GM12878 (cell line): ENCODE data around the gene SDS. TPM values are rescaled to one million over a fixed set of nuclear protein-coding genes. Genes with fewer than 3 reads are reported as not detected.
A peak's percentile ranks its signal among the peaks of the same experiment; 100 is the strongest.

Experiments
- ATF7 ChIP-seq: fragments of 450-650 bp; IDR thresholded peaks from 2 replicates; pipeline ENCODE4 v1.6.1; 2016; ENCODE audit warnings: low read depth, mild to moderate bottlenecking
- BCL11A ChIP-seq: IDR thresholded peaks from 2 replicates; pipeline ENCODE4 v1.6.1; 2011; ENCODE audit warnings: low read depth, low read length
- BRCA1 ChIP-seq: IDR thresholded peaks from 2 replicates; pipeline ENCODE4 v1.6.1; 2011; ENCODE audit warnings: low read depth, low read length, improper control_type of control experiment
- CHD2 ChIP-seq: IDR thresholded peaks from 2 replicates; pipeline ENCODE4 v1.6.1; 2011; ENCODE audit warnings: low read depth, low read length, improper control_type of control experiment, borderline replicate concordance
- EED ChIP-seq: sonication (generic); IDR thresholded peaks from 2 replicates; pipeline ENCODE4 v1.6.1; 2016; ENCODE audit warnings: antibody characterized with exemption, low read depth
- FOXK2 ChIP-seq: fragments of 450-650 bp; IDR thresholded peaks from 2 replicates; pipeline ENCODE4 v1.6.1; 2017; ENCODE audit warnings: mild to moderate bottlenecking, moderate library complexity
- IRF4 ChIP-seq: IDR thresholded peaks from 2 replicates; pipeline ENCODE4 v1.6.1; 2011; ENCODE audit warnings: low read depth, low read length
- LARP7 ChIP-seq: fragments of 450-650 bp; IDR thresholded peaks from 2 replicates; pipeline ENCODE4 v1.6.1; 2017; ENCODE audit warnings: mild to moderate bottlenecking
- NRF1 ChIP-seq: conservative IDR thresholded peaks from 2 replicates; pipeline ENCODE4 v1.6.1; 2011; ENCODE audit warnings: mild to moderate bottlenecking, low read depth, low read length, improper control_type of control experiment
- PAX8 ChIP-seq: fragments of 450-650 bp; IDR thresholded peaks from 2 replicates; pipeline ENCODE4 v1.6.1; 2017; ENCODE audit warnings: mild to moderate bottlenecking, moderate library complexity
- PML ChIP-seq: IDR thresholded peaks from 2 replicates; pipeline ENCODE4 v1.6.1; 2012; ENCODE audit warnings: low read length, inconsistent platforms
- ZNF384 ChIP-seq: IDR thresholded peaks from 2 replicates; pipeline ENCODE4 v1.6.1; 2012; ENCODE audit warnings: low read depth, mild to moderate bottlenecking, low read length, improper control_type of control experiment, borderline replicate concordance
- polyA plus RNA-seq, 11 experiments: library from polyadenylated mRNA; depleted of rRNA in 4 of 11; unstranded in 6 of 11; stranded (reverse) in 5 of 11; fragments of >200 nt; fragmentation: Nextera tagmentation in 4 of 11; fragmentation: Illumina TruSeq in 1 of 11; extraction: Ambion mirVana in 4 of 11; extraction: Trizol in 1 of 11; gene quantifications; 1 replicate in 1 of 11; 2 replicates in 10 of 11; pipeline versions ENCODE4 v1.2.1 to v1.2.3, GENCODE V29; 2011 to 2016; ENCODE audit warnings: inconsistent platforms in 2 of 11, missing spikeins in 2 of 11, low read depth in 1 of 11
- total RNA-seq, 4 experiments: library from RNA; depleted of rRNA in 3 of 4; stranded (reverse); fragments of >200 nt in 3 of 4; fragmentation: Illumina TruSeq in 1 of 4; extraction: Trizol in 1 of 4; gene quantifications; 2 replicates each; pipeline versions ENCODE4 v1.2.1 to v1.2.3, GENCODE V29; 2013 to 2021
- TF ChIP-seq, protein P1 (sequence below): IDR thresholded peaks from 2 replicates; pipeline ENCODE4 v1.6.1; 2012; ENCODE audit warnings: mild to moderate bottlenecking, low read depth, low read length
- TF ChIP-seq, protein P2 (sequence below): fragments of 450-650 bp; IDR thresholded peaks from 2 replicates; pipeline ENCODE4 v1.6.1; 2018; ENCODE audit warnings: mild to moderate bottlenecking, low read depth, moderate library complexity; ENCODE audit not compliant: partially characterized antibody
- TF ChIP-seq, protein P3 (sequence below): IDR thresholded peaks from 2 replicates; pipeline ENCODE4 v1.6.1; 2011; ENCODE audit warnings: low read depth, mild to moderate bottlenecking, low read length, moderate library complexity, borderline replicate concordance; ENCODE audit errors: extremely low read depth
- TF ChIP-seq, protein P4 (sequence below): fragments of 450-650 bp; formaldehyde crosslinking; IDR thresholded peaks from 2 replicates; pipeline ENCODE4 v1.4.0; 2020; ENCODE audit warnings: mild to moderate bottlenecking, moderate library complexity
- TF ChIP-seq, protein P5 (sequence below): fragments of 450-650 bp; IDR thresholded peaks from 2 replicates; pipeline ENCODE4 v1.6.1; 2016; ENCODE audit warnings: mild to moderate bottlenecking
- TF ChIP-seq, protein P6 (sequence below): IDR thresholded peaks from 2 replicates; pipeline ENCODE4 v1.6.1; 2011; ENCODE audit warnings: low read depth, low read length, improper control_type of control experiment, borderline replicate concordance

Gene SDS
- total and polyA plus RNA-seq, 10 of the 15 experiments (the other 5 are each of a cell fraction or from before 2014, with no cell fraction given) = 0.18 TPM; not detected in 9

DNA sequence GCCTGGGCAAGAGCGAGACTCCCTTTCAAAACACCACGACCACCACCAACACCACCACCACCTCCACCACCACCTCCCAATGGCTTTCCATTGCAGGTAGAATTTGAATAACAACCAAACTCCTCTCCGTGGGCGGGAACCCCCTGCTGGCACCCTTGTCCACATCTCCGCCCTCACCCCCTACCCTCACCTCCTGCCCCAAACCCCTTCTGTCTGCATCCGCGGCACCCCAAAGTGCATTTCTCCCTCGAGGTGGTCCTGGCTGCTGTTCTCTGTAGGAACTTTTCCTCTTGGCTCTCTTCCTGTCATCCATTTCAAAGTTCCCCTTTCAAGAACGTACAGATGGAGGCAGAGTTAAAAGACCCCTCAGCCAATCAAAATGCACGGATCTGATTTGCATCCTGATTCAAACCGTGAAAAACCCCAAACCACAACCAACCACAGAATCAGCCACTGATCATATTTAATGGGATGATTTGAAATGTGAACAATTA lies 22.3 kb upstream of the SDS start (continued):
- TF ChIP-seq, protein P1, sequence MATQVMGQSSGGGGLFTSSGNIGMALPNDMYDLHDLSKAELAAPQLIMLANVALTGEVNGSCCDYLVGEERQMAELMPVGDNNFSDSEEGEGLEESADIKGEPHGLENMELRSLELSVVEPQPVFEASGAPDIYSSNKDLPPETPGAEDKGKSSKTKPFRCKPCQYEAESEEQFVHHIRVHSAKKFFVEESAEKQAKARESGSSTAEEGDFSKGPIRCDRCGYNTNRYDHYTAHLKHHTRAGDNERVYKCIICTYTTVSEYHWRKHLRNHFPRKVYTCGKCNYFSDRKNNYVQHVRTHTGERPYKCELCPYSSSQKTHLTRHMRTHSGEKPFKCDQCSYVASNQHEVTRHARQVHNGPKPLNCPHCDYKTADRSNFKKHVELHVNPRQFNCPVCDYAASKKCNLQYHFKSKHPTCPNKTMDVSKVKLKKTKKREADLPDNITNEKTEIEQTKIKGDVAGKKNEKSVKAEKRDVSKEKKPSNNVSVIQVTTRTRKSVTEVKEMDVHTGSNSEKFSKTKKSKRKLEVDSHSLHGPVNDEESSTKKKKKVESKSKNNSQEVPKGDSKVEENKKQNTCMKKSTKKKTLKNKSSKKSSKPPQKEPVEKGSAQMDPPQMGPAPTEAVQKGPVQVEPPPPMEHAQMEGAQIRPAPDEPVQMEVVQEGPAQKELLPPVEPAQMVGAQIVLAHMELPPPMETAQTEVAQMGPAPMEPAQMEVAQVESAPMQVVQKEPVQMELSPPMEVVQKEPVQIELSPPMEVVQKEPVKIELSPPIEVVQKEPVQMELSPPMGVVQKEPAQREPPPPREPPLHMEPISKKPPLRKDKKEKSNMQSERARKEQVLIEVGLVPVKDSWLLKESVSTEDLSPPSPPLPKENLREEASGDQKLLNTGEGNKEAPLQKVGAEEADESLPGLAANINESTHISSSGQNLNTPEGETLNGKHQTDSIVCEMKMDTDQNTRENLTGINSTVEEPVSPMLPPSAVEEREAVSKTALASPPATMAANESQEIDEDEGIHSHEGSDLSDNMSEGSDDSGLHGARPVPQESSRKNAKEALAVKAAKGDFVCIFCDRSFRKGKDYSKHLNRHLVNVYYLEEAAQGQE = no peak
- no peak for TF ChIP-seq CHD2
- no peak for TF ChIP-seq FOXK2
- TF ChIP-seq PML = no peak
- TF ChIP-seq ZNF384 = no peak
- TF ChIP-seq LARP7 = no peak
- no peak for TF ChIP-seq BRCA1
- TF ChIP-seq BCL11A = peak; percentile 43; the same call in 1 of the 2 replicates
- TF ChIP-seq NRF1 = no peak
- TF ChIP-seq IRF4 = peak; percentile 67; the same call in 1 of the 2 replicates
- no peak for TF ChIP-seq EED
- TF ChIP-seq, protein P2, sequence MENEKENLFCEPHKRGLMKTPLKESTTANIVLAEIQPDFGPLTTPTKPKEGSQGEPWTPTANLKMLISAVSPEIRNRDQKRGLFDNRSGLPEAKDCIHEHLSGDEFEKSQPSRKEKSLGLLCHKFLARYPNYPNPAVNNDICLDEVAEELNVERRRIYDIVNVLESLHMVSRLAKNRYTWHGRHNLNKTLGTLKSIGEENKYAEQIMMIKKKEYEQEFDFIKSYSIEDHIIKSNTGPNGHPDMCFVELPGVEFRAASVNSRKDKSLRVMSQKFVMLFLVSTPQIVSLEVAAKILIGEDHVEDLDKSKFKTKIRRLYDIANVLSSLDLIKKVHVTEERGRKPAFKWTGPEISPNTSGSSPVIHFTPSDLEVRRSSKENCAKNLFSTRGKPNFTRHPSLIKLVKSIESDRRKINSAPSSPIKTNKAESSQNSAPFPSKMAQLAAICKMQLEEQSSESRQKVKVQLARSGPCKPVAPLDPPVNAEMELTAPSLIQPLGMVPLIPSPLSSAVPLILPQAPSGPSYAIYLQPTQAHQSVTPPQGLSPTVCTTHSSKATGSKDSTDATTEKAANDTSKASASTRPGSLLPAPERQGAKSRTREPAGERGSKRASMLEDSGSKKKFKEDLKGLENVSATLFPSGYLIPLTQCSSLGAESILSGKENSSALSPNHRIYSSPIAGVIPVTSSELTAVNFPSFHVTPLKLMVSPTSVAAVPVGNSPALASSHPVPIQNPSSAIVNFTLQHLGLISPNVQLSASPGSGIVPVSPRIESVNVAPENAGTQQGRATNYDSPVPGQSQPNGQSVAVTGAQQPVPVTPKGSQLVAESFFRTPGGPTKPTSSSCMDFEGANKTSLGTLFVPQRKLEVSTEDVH = no peak
- TF ChIP-seq, protein P3, sequence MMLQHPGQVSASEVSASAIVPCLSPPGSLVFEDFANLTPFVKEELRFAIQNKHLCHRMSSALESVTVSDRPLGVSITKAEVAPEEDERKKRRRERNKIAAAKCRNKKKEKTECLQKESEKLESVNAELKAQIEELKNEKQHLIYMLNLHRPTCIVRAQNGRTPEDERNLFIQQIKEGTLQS = no peak
- TF ChIP-seq, protein P4, sequence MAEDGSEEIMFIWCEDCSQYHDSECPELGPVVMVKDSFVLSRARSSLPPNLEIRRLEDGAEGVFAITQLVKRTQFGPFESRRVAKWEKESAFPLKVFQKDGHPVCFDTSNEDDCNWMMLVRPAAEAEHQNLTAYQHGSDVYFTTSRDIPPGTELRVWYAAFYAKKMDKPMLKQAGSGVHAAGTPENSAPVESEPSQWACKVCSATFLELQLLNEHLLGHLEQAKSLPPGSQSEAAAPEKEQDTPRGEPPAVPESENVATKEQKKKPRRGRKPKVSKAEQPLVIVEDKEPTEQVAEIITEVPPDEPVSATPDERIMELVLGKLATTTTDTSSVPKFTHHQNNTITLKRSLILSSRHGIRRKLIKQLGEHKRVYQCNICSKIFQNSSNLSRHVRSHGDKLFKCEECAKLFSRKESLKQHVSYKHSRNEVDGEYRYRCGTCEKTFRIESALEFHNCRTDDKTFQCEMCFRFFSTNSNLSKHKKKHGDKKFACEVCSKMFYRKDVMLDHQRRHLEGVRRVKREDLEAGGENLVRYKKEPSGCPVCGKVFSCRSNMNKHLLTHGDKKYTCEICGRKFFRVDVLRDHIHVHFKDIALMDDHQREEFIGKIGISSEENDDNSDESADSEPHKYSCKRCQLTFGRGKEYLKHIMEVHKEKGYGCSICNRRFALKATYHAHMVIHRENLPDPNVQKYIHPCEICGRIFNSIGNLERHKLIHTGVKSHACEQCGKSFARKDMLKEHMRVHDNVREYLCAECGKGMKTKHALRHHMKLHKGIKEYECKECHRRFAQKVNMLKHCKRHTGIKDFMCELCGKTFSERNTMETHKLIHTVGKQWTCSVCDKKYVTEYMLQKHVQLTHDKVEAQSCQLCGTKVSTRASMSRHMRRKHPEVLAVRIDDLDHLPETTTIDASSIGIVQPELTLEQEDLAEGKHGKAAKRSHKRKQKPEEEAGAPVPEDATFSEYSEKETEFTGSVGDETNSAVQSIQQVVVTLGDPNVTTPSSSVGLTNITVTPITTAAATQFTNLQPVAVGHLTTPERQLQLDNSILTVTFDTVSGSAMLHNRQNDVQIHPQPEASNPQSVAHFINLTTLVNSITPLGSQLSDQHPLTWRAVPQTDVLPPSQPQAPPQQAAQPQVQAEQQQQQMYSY = no peak
- no peak for TF ChIP-seq PAX8
- TF ChIP-seq, protein P5, sequence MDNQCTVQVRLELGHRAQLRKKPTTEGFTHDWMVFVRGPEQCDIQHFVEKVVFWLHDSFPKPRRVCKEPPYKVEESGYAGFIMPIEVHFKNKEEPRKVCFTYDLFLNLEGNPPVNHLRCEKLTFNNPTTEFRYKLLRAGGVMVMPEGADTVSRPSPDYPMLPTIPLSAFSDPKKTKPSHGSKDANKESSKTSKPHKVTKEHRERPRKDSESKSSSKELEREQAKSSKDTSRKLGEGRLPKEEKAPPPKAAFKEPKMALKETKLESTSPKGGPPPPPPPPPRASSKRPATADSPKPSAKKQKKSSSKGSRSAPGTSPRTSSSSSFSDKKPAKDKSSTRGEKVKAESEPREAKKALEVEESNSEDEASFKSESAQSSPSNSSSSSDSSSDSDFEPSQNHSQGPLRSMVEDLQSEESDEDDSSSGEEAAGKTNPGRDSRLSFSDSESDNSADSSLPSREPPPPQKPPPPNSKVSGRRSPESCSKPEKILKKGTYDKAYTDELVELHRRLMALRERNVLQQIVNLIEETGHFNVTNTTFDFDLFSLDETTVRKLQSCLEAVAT = peak; percentile 43
- no peak for TF ChIP-seq ATF7
- TF ChIP-seq, protein P6, sequence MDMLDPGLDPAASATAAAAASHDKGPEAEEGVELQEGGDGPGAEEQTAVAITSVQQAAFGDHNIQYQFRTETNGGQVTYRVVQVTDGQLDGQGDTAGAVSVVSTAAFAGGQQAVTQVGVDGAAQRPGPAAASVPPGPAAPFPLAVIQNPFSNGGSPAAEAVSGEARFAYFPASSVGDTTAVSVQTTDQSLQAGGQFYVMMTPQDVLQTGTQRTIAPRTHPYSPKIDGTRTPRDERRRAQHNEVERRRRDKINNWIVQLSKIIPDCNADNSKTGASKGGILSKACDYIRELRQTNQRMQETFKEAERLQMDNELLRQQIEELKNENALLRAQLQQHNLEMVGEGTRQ = no peak
